Mesendoderm (in vitro differentiated cells): Measurements from ENCODE around the gene TSNAXIP1.
A peak's percentile ranks its signal among the peaks of the same experiment; 100 is the strongest.
"Not testable (repeated sequence)": the region's sequence is repeated elsewhere in the genome, so short reads cannot be mapped to it uniquely, and the experiment has no call there.

Experiments used
- DNase-seq: peaks from one replicate; pipeline ENCODE4 v3.0.0; 2013
- H2AK5ac ChIP-seq: 2 replicates; pipeline ENCODE4 v1.6.1; 2013; ENCODE audit warnings: low read length, inconsistent platforms
- H2BK120ac ChIP-seq: 2 replicates; pipeline ENCODE4 v1.6.1; 2013; ENCODE audit warnings: low read depth, mild to moderate bottlenecking, low read length, moderate library complexity, mixed read lengths
- H2BK15ac ChIP-seq: replicated peaks from 2 replicates; pipeline ENCODE4 v1.6.1; 2013; ENCODE audit warnings: low read depth, mild to moderate bottlenecking, moderate library complexity
- H2BK5ac ChIP-seq: 2 replicates; pipeline ENCODE4 v1.6.1; 2013; ENCODE audit warnings: low read length, inconsistent platforms
- H3K18ac ChIP-seq: 2 replicates; pipeline ENCODE4 v1.6.1; 2013; ENCODE audit warnings: mild to moderate bottlenecking, low read length, mixed read lengths
- H3K23ac ChIP-seq: one replicate; pipeline ENCODE4 v1.6.1; 2013; ENCODE audit warnings: low read length
- H3K27ac ChIP-seq: 2 replicates; pipeline ENCODE4 v1.5.1; 2013; ENCODE audit warnings: low read depth, mild to moderate bottlenecking, inconsistent platforms, low read length, moderate library complexity
- H3K27me3 ChIP-seq: 2 replicates; pipeline ENCODE4 v1.6.1; 2013; ENCODE audit warnings: low read length, control low read depth, mild to moderate bottlenecking, inconsistent platforms; ENCODE audit not compliant: insufficient read depth, poor library complexity
- H3K36me3 ChIP-seq: 2 replicates; pipeline ENCODE4 v1.6.1; 2013; ENCODE audit warnings: low read length, inconsistent platforms; ENCODE audit not compliant: control insufficient read depth, insufficient read depth
- H3K4ac ChIP-seq: one replicate; pipeline ENCODE4 v1.6.1; 2013; ENCODE audit warnings: low read depth, mild to moderate bottlenecking, low read length, moderate library complexity
- H3K4me1 ChIP-seq: 2 replicates; pipeline ENCODE4 v1.6.1; 2013; ENCODE audit warnings: low read depth, low read length, inconsistent platforms; ENCODE audit not compliant: control insufficient read depth
- H3K4me2 ChIP-seq: 2 replicates; pipeline ENCODE4 v1.6.1; 2013; ENCODE audit warnings: low read length
- H3K4me3 ChIP-seq: 2 replicates; pipeline ENCODE4 v1.5.1; 2013; ENCODE audit warnings: mild to moderate bottlenecking, low read length
- H3K56ac ChIP-seq: one replicate; pipeline ENCODE4 v1.6.1; 2013; ENCODE audit warnings: low read length
- H3K79me1 ChIP-seq: 2 replicates; pipeline ENCODE4 v1.6.1; 2013; ENCODE audit warnings: low read length, inconsistent platforms
- H3K79me2 ChIP-seq: 2 replicates; pipeline ENCODE4 v1.6.1; 2013; ENCODE audit warnings: mild to moderate bottlenecking, low read length; ENCODE audit not compliant: control insufficient read depth, insufficient read depth
- H3K9ac ChIP-seq: 2 replicates; pipeline ENCODE4 v1.6.1; 2013; ENCODE audit warnings: low read length, inconsistent platforms
- H4K5ac ChIP-seq: one replicate; pipeline ENCODE4 v1.6.1; 2013; ENCODE audit warnings: low read length
- H4K8ac ChIP-seq: one replicate; pipeline ENCODE4 v1.6.1; 2013; ENCODE audit warnings: low read depth, mild to moderate bottlenecking, control low read depth, low read length, moderate library complexity
- WGBS: extraction: QIAGEN DNeasy Blood & Tissue Kit; methylation state at CpG from one replicate; pipeline ENCODE4 v1.1.7; 2013; ENCODE audit warnings: low lambda C conversion rate, missing lambda C conversion rate; ENCODE audit not compliant: insufficient coverage; ENCODE audit errors: extremely low coverage; 5-methylcytosine and 5-hydroxymethylcytosine counted together

Gene TSNAXIP1

GRCh38 chr16:67833030-67833414 is 26.3 kb downstream of the TSNAXIP1 start:
- no peak for DNase-seq
- Histone ChIP-seq H3K4ac (no peak overlapping the region), H4K5ac (no peak overlapping the region), H3K9ac (peak overlapping the region; percentile 77), H3K27ac (no peak overlapping the region), H2BK15ac (no peak overlapping the region), H3K4me2 (peak overlapping the region; percentile 77), H2BK5ac (no peak overlapping the region), H2BK120ac (no peak overlapping the region), H3K4me3 (peak overlapping the region; percentile 81), H2AK5ac (no peak overlapping the region), H3K36me3 (peaks cover 4% of the 10 kb centered on the region), H3K23ac (no peak overlapping the region), H4K8ac (no peak overlapping the region), H3K4me1 (no peaks in the 10 kb centered on the region), H3K79me1 (peaks cover 7% of the 10 kb centered on the region), H3K27me3 (no peaks in the 10 kb centered on the region), H3K18ac (no peak overlapping the region), H3K56ac (peak overlapping the region; percentile 94), H3K79me2 (no peaks in the 10 kb centered on the region)
- no CpG with 5 or more reads among the region's 3 CpGs for WGBS

- no peak overlapping the region for H3K27ac ChIP-seq
- DNase-seq, result peak; percentile 94
- H3K56ac ChIP-seq, result peak overlapping the region; percentile 94
- no peak overlapping the region for H2BK15ac ChIP-seq
- H3K27me3 ChIP-seq, result no peaks in the 10 kb centered on the region
- no peak overlapping the region for H2AK5ac ChIP-seq
- H3K79me1 ChIP-seq, result peaks cover 7% of the 10 kb centered on the region
- no peak overlapping the region for H2BK5ac ChIP-seq
- no peak overlapping the region for H3K18ac ChIP-seq
- peak overlapping the region; percentile 81 for H3K4me3 ChIP-seq
- no peak overlapping the region for H2BK120ac ChIP-seq
- no CpG with 5 or more reads among the region's 49 CpGs for WGBS
- H4K8ac ChIP-seq, result no peak overlapping the region
- no peak overlapping the region for H3K4ac ChIP-seq
- H3K23ac ChIP-seq, result no peak overlapping the region
- H3K36me3 ChIP-seq, result peaks cover 4% of the 10 kb centered on the region
- H3K4me2 ChIP-seq, result peak overlapping the region; percentile 77
- no peak overlapping the region for H4K5ac ChIP-seq
- no peaks in the 10 kb centered on the region for H3K79me2 ChIP-seq
- H3K4me1 ChIP-seq, result no peaks in the 10 kb centered on the region
- peak overlapping the region; percentile 77 for H3K9ac ChIP-seq
These were observed 26.9 kb downstream of the TSNAXIP1 start for GRCh38 chr16:67833415-67834241.

GRCh38 chr16:67834242-67834614 is 27.5 kb downstream of the TSNAXIP1 start:
- H3K79me1 ChIP-seq, result peaks cover 7% of the 10 kb centered on the region
- no peak for DNase-seq
- H3K27me3 ChIP-seq, result no peaks in the 10 kb centered on the region
- peak overlapping the region; percentile 59 for H3K4me2 ChIP-seq
- no peak overlapping the region for H4K5ac ChIP-seq
- no peak overlapping the region for H2BK5ac ChIP-seq
- no peaks in the 10 kb centered on the region for H3K79me2 ChIP-seq
- H2BK15ac ChIP-seq, result no peak overlapping the region
- no peaks in the 10 kb centered on the region for H3K4me1 ChIP-seq
- no peak overlapping the region for H4K8ac ChIP-seq
- peak overlapping the region; percentile 54 for H3K9ac ChIP-seq
- H3K56ac ChIP-seq, result no peak overlapping the region
- H3K18ac ChIP-seq, result no peak overlapping the region
- H3K23ac ChIP-seq, result no peak overlapping the region
- H2AK5ac ChIP-seq, result no peak overlapping the region
- H3K27ac ChIP-seq, result no peak overlapping the region
- peaks cover 4% of the 10 kb centered on the region for H3K36me3 ChIP-seq
- H3K4ac ChIP-seq, result no peak overlapping the region
- no peak overlapping the region for H3K4me3 ChIP-seq
- H2BK120ac ChIP-seq, result no peak overlapping the region
- WGBS, result no CpG with 5 or more reads among the region's 10 CpGs

GRCh38 chr16:67837190-67837589 is 30.5 kb downstream of the TSNAXIP1 start:
- H3K4me2 ChIP-seq, H3K56ac ChIP-seq, H3K18ac ChIP-seq, H3K27ac ChIP-seq, H3K4ac ChIP-seq, H3K23ac ChIP-seq, H3K36me3 ChIP-seq, H3K4me1 ChIP-seq, H4K5ac ChIP-seq, H2BK15ac ChIP-seq, H3K27me3 ChIP-seq, H2BK5ac ChIP-seq, H4K8ac ChIP-seq, H3K4me3 ChIP-seq, H3K9ac ChIP-seq, H2AK5ac ChIP-seq, H3K79me1 ChIP-seq, H3K79me2 ChIP-seq, H2BK120ac ChIP-seq, DNase-seq: not testable (repeated sequence)
- no CpG with 5 or more reads among the region's 10 CpGs for WGBS

GRCh38 chr16:67837811-67838210 is 31.1 kb downstream of the TSNAXIP1 start:
- Histone ChIP-seq H3K4me1 (no peaks in the 10 kb centered on the region), H2BK120ac (no peak overlapping the region), H2AK5ac (no peak overlapping the region), H3K4me3 (no peak overlapping the region), H3K79me2 (no peaks in the 10 kb centered on the region), H3K79me1 (peaks cover 3% of the 10 kb centered on the region), H3K56ac (no peak overlapping the region), H4K5ac (no peak overlapping the region), H3K9ac (no peak overlapping the region), H3K23ac (no peak overlapping the region), H3K27me3 (no peaks in the 10 kb centered on the region), H3K4ac (no peak overlapping the region), H2BK5ac (no peak overlapping the region), H3K4me2 (no peak overlapping the region), H2BK15ac (no peak overlapping the region), H4K8ac (no peak overlapping the region), H3K27ac (no peak overlapping the region), H3K18ac (no peak overlapping the region), H3K36me3 (no peaks in the 10 kb centered on the region)
- no CpG with 5 or more reads among the region's 2 CpGs for WGBS
- DNase-seq, result no peak
